Activated naive CD8-positive, alpha-beta T cell treated with anti-CD3 and anti-CD28 coated beads, Interleukin-2, amount 50 U/mL, for 16 hours (primary cell): ENCODE data around the gene GREB1L.

Experiments used
- DNase-seq: peaks from one replicate; pipeline ENCODE4 v3.0.0-alpha.2; 2020; ENCODE audit warnings: low read depth, low spot score

The GREB1L gene

GRCh38 chr18:21559195-21559594, 317.2 kb downstream of the GREB1L start:
- no peak for DNase-seq

GRCh38 chr18:21571772-21572171, 329.7 kb downstream of the GREB1L start:
- DNase-seq = no peak
